Endothelial cell of umbilical vein (primary cell): ENCODE results near the gene GSE1. TPM values are rescaled to one million over a fixed set of nuclear protein-coding genes. Genes with fewer than 3 reads are reported as not detected.

ENCODE experiments used
- BruUV-seq: library from RNA; stranded (reverse); fragments of 400-500 nt; replicated peaks from 2 replicates; lab custom pipeline; 2021; lab: Mats Ljungman, UMichigan
- CTCF ChIA-PET: fragments of 300-600, 350-600 bp; sonication (Branson Sonifier 250); formaldehyde crosslinking; loops from one replicate; lab custom pipeline; 2021; ENCODE audit warnings: antibody characterized with exemption, inconsistent platforms; lab: Charles Lee
- POLR2A ChIA-PET: fragments of 300-600, 350-600 bp; sonication (Branson Sonifier 250); formaldehyde crosslinking; loops from one replicate; lab custom pipeline; 2021; ENCODE audit warnings: antibody characterized with exemption, inconsistent platforms; lab: Charles Lee
- DNase-seq: peaks from one replicate; pipeline ENCODE4 v3.0.0-alpha.2; 2011; ENCODE audit warnings: low read depth, low spot score
- FAIRE-seq: peaks from 2 replicates; lab custom pipeline; 2011; peaks lifted over from hg19 to GRCh38; lab: Jason Lieb, UNC
- H2AFZ ChIP-seq: 2 replicates; pipeline ENCODE4 v1.6.0; 2012; ENCODE audit warnings: low read depth, low read length, control low read depth, inconsistent platforms
- H3K27ac ChIP-seq: 2 replicates; pipeline ENCODE4 v1.5.1; 2011; ENCODE audit warnings: low read depth, mild to moderate bottlenecking, control low read depth, low read length, moderate library complexity; ENCODE audit not compliant: insufficient read depth
- H3K27me3 ChIP-seq, 2 experiments: 2 replicates each; pipeline versions ENCODE4 v1.6.0 to v1.6.1; 2011; ENCODE audit warnings: low read length in 2 of 2, mixed read lengths in 1 of 2; ENCODE audit not compliant: control insufficient read depth in 2 of 2, insufficient read depth in 2 of 2
- H3K36me3 ChIP-seq, 2 experiments: 2 replicates in 1 of 2; 3 replicates in 1 of 2; pipeline ENCODE4 v1.5.1; 2011; ENCODE audit warnings: low read length in 2 of 2, mild to moderate bottlenecking in 1 of 2, moderate library complexity in 1 of 2; ENCODE audit not compliant: control insufficient read depth in 2 of 2, insufficient read depth in 2 of 2; ENCODE audit errors: extremely low read depth in 1 of 2
- H3K4me1 ChIP-seq: 3 replicates; pipeline ENCODE4 v1.5.1; 2011; ENCODE audit warnings: mild to moderate bottlenecking, low read length; ENCODE audit not compliant: control insufficient read depth, insufficient read depth; ENCODE audit errors: extremely low read depth
- H3K4me2 ChIP-seq: 2 replicates; pipeline ENCODE4 v1.6.1; 2011; ENCODE audit warnings: low read length, control low read depth, mixed read lengths; ENCODE audit not compliant: insufficient read depth
- H3K4me3 ChIP-seq, 3 experiments: fragments of 200-600 bp in 1 of 3; sonication (generic), shearing (Covaris generic) in 1 of 3; replicated peaks in 1 of 3; 2 replicates each; pipeline ENCODE4 v1.5.1; 2011 to 2016; ENCODE audit warnings: control low read depth in 3 of 3, low read length in 3 of 3, mild to moderate bottlenecking in 2 of 3, inconsistent platforms in 1 of 3, low read depth in 1 of 3, moderate library complexity in 1 of 3; ENCODE audit not compliant: insufficient read depth in 1 of 3
- H3K79me2 ChIP-seq: 2 replicates; pipeline ENCODE4 v1.6.0; 2012; ENCODE audit warnings: low read length, inconsistent platforms; ENCODE audit not compliant: control insufficient read depth, insufficient read depth
- H3K9ac ChIP-seq: replicated peaks from 2 replicates; pipeline ENCODE3; 2011; ENCODE audit warnings: low read length, control low read depth; ENCODE audit not compliant: insufficient read depth; ENCODE audit errors: extremely low read depth
- H3K9me1 ChIP-seq: replicated peaks from 3 replicates; pipeline ENCODE4 v1.6.0; 2011; ENCODE audit warnings: mild to moderate bottlenecking, low read length; ENCODE audit not compliant: control insufficient read depth, insufficient read depth; ENCODE audit errors: extremely low read depth
- H3K9me3 ChIP-seq: replicated peaks from 2 replicates; pipeline ENCODE4 v1.5.1; 2012; ENCODE audit warnings: low read length, inconsistent platforms; ENCODE audit not compliant: control insufficient read depth, insufficient read depth
- H4K20me1 ChIP-seq: replicated peaks from 2 replicates; pipeline ENCODE3; 2011; ENCODE audit warnings: mild to moderate bottlenecking, low read length; ENCODE audit not compliant: control insufficient read depth, insufficient read depth; ENCODE audit errors: extremely low read depth
- CTCF ChIP-seq, 2 donors: IDR thresholded peaks; 1 replicate in 1 of 2; 2 replicates in 1 of 2; pipeline ENCODE4 v1.5.1; 2011; ENCODE audit warnings: low read length in 2 of 2, mild to moderate bottlenecking in 2 of 2, moderate library complexity in 2 of 2, control low read depth in 1 of 2, inconsistent platforms in 1 of 2, low read depth in 1 of 2; ENCODE audit not compliant: insufficient read depth in 1 of 2; ENCODE audit errors: extremely low read depth in 1 of 2
- EZH2 ChIP-seq: IDR thresholded peaks from 2 replicates; pipeline ENCODE4 v1.6.1; 2012; ENCODE audit warnings: borderline replicate concordance, low read depth, mild to moderate bottlenecking, moderate library complexity, low read length, inconsistent platforms; ENCODE audit not compliant: severe bottlenecking
- FOS ChIP-seq: IDR thresholded peaks from 2 replicates; pipeline ENCODE4 v1.6.1; 2011; ENCODE audit warnings: mild to moderate bottlenecking, low read length, moderate library complexity, borderline replicate concordance; ENCODE audit not compliant: insufficient read depth
- GATA2 ChIP-seq: IDR thresholded peaks from 2 replicates; pipeline ENCODE4 v1.7.0; 2011; ENCODE audit warnings: low read depth, mild to moderate bottlenecking, moderate library complexity, mixed read lengths, low read length; ENCODE audit not compliant: insufficient read length, insufficient read depth
- JUN ChIP-seq: IDR thresholded peaks from 2 replicates; pipeline ENCODE4 v1.6.1; 2011; ENCODE audit warnings: borderline replicate concordance, low read depth; ENCODE audit not compliant: insufficient read length, insufficient read depth
- MAX ChIP-seq: IDR thresholded peaks from 2 replicates; pipeline ENCODE4 v1.6.1; 2011; ENCODE audit not compliant: insufficient read depth, insufficient read length
- MYC ChIP-seq: IDR thresholded peaks from one replicate; pipeline ENCODE4 v1.6.1; 2011; ENCODE audit warnings: mild to moderate bottlenecking, low read depth, low read length
- POLR2A ChIP-seq: IDR thresholded peaks from 2 replicates; pipeline ENCODE4 v1.6.1; 2012; ENCODE audit warnings: low read depth, mild to moderate bottlenecking, control low read depth, low read length
- POLR2AphosphoS5 ChIP-seq: IDR thresholded peaks from 2 replicates; pipeline ENCODE4 v1.6.1; 2012; ENCODE audit warnings: low read depth, mild to moderate bottlenecking, control low read depth, low read length, moderate library complexity; ENCODE audit not compliant: insufficient read depth
- dilution Hi-C: fragments of 300-500 bp; cut with MboI; formaldehyde crosslinking; loops from one replicate; pipeline ENCODE4 v1.15.0; 2019; ENCODE audit warnings: low sequenced_read_pairs; ENCODE audit not compliant: extremely low pct_ligation_motif_present
- intact Hi-C: fragments of 100-400 bp; cut with micrococcal nuclease; formaldehyde crosslinking; loops from one replicate; pipeline ENCODE4 v1.10.0; 2022
- polyA plus RNA-seq, 4 experiments: library from polyadenylated mRNA; depleted of rRNA in 3 of 4; stranded (reverse) in 3 of 4; unstranded in 1 of 4; fragments of >200 nt; gene quantifications; 2 replicates each; pipeline versions ENCODE4 v1.2.1 to v1.2.3, GENCODE V29; 2011 to 2012; ENCODE audit warnings: missing spikeins in 1 of 4
- total RNA-seq: library from RNA; stranded (reverse); gene quantifications from 2 replicates; pipeline ENCODE4 v1.2.3, GENCODE V29; 2021

Gene GSE1
- total and polyA plus RNA-seq, 2 donors (not counting 3 experiments of a cell fraction or from before 2014, with no cell fraction given): 4.2 to 18.3 TPM

GRCh38 chr16:85579191-85579590 is 33.9 kb upstream of the GSE1 start:
- no peak for TF ChIP-seq MYC
- TF ChIP-seq FOS: no peak
- TF ChIP-seq CTCF (IDR thresholded peaks at IDR 0.05; ENCODE audit: extremely low read depth in 1 of 2, insufficient read depth in 1 of 2, low read depth in 1 of 2, low read length in 2 of 2): no peak
- CTCF ChIA-PET: no interaction called here
- no peaks in the 10 kb centered on the region for H4K20me1 ChIP-seq

GRCh38 chr16:85579923-85580580 is 33.1 kb upstream of the GSE1 start:
- dilution Hi-C loops: no loop called here
- Histone ChIP-seq H3K9me3 (no peaks in the 10 kb centered on the region), H3K4me2 (no peak overlapping the region)

More at GRCh38 chr16:85579191-85579590, 33.9 kb upstream of the GSE1 start:
- Histone ChIP-seq H3K4me2 (no peak overlapping the region), H3K9me3 (no peaks in the 10 kb centered on the region), H3K9me1 (no peaks in the 10 kb centered on the region), H3K27me3 (no peaks in the 10 kb centered on the region), H3K27ac (no peak overlapping the region), H2AFZ (no peak overlapping the region), H3K36me3 (no peaks in the 10 kb centered on the region), H3K4me1 (peaks cover 16% of the 10 kb centered on the region), H3K4me3 (no peak overlapping the region), H3K79me2 (no peaks in the 10 kb centered on the region), H3K9ac (no peak overlapping the region)
- intact Hi-C loops: no loop called here
- no peak for DNase-seq
- POLR2A ChIA-PET: no interaction called here
- FAIRE-seq: no peak
- no TSS peak for BruUV-seq
- dilution Hi-C loops: no loop called here

More at GRCh38 chr16:85579923-85580580, 33.1 kb upstream of the GSE1 start:
- FAIRE-seq (no peak), DNase-seq (no peak)
- no peaks in the 10 kb centered on the region for H3K27me3 ChIP-seq
- H3K36me3 ChIP-seq: no peaks in the 10 kb centered on the region
- no peaks in the 10 kb centered on the region for H3K9me1 ChIP-seq
- ChIA-PET CTCF (no interaction called here), POLR2A (no interaction called here)
- H3K4me1 ChIP-seq: peaks cover 7% of the 10 kb centered on the region
- intact Hi-C loops: no loop called here
- H4K20me1 ChIP-seq: no peaks in the 10 kb centered on the region
- no peak overlapping the region for H3K27ac ChIP-seq
- no peak overlapping the region for H2AFZ ChIP-seq
- no TSS peak for BruUV-seq
- H3K79me2 ChIP-seq: no peaks in the 10 kb centered on the region
- TF ChIP-seq CTCF (IDR thresholded peaks at IDR 0.05; ENCODE audit: extremely low read depth in 1 of 2, insufficient read depth in 1 of 2, low read depth in 1 of 2, low read length in 2 of 2) (no peak), MAX (no peak), POLR2A (no peak), JUN (no peak), MYC (no peak), FOS (no peak), GATA2 (no peak), POLR2AphosphoS5 (no peak), EZH2 (no peak)
- H3K4me3 ChIP-seq: no peak overlapping the region
- no peak overlapping the region for H3K9ac ChIP-seq
